ENCODE measurements around the gene CARD16. TPM values are rescaled to one million over a fixed set of nuclear protein-coding genes. Genes with fewer than 3 reads are reported as not detected.

Gene CARD16
- total and polyA plus RNA-seq, 2 experiments from 2014 or later = 11.9 to 19.6 TPM

DNA sequence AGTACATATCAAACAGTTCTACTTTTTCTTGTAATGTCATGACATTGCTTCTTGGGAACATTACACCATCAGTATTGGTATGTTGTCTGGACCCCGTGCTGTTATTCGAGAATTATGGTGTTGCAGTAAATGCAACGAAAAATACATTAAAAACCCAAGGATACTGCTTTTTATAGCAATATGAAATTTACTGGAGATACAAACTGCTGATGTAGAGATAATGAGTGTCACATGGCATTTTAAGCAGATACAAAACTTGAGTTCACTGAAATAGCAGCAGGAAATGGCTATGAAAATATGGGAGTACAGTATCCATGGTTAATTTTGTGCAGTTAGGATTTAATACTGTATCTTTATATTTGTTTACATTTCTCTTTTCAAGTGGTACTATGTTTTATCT is 7.4 kb upstream of the CARD16 start:
- no peaks in the 10 kb centered on the region for H3K36me3 ChIP-seq (replicated peaks; ENCODE audit: insufficient read depth, low read depth)
- no peak overlapping the region for H3K4me3 ChIP-seq
- H2AFZ ChIP-seq = no peak overlapping the region
- no peak for TF ChIP-seq EZH2phosphoT487 (IDR thresholded peaks at IDR 0.05; ENCODE audit: low read depth, severe bottlenecking, unreplicated experiment)
- TF ChIP-seq EZH2 (IDR thresholded peaks at IDR 0.05; ENCODE audit: borderline replicate concordance) = no peak
- TF ChIP-seq, protein P1, sequence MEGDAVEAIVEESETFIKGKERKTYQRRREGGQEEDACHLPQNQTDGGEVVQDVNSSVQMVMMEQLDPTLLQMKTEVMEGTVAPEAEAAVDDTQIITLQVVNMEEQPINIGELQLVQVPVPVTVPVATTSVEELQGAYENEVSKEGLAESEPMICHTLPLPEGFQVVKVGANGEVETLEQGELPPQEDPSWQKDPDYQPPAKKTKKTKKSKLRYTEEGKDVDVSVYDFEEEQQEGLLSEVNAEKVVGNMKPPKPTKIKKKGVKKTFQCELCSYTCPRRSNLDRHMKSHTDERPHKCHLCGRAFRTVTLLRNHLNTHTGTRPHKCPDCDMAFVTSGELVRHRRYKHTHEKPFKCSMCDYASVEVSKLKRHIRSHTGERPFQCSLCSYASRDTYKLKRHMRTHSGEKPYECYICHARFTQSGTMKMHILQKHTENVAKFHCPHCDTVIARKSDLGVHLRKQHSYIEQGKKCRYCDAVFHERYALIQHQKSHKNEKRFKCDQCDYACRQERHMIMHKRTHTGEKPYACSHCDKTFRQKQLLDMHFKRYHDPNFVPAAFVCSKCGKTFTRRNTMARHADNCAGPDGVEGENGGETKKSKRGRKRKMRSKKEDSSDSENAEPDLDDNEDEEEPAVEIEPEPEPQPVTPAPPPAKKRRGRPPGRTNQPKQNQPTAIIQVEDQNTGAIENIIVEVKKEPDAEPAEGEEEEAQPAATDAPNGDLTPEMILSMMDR (IDR thresholded peaks at IDR 0.05; ENCODE audit: poor library complexity) = no peak
- H3K4me2 ChIP-seq = no peak overlapping the region
- H3K4me1 ChIP-seq (ENCODE audit: insufficient read depth) = peaks cover 2% of the 10 kb centered on the region
- no peaks in the 10 kb centered on the region for H3K27me3 ChIP-seq
- H3K27ac ChIP-seq = no peak overlapping the region
- H3K79me2 ChIP-seq = no peaks in the 10 kb centered on the region
- no peak for DNase-seq (ENCODE audit: low spot score)
- 74% methylated on average over 3 of the region's 3 CpGs for WGBS (ENCODE audit: low lambda C conversion rate, missing lambda C conversion rate)
- no peaks in the 10 kb centered on the region for H4K20me1 ChIP-seq (ENCODE audit: insufficient read depth, poor library complexity, severe bottlenecking)
- H3K9me2 ChIP-seq (replicated peaks; ENCODE audit: insufficient read depth) = no peaks in the 10 kb centered on the region
- H3K9me3 ChIP-seq (ENCODE audit: low read depth) = no peaks in the 10 kb centered on the region

DNA sequence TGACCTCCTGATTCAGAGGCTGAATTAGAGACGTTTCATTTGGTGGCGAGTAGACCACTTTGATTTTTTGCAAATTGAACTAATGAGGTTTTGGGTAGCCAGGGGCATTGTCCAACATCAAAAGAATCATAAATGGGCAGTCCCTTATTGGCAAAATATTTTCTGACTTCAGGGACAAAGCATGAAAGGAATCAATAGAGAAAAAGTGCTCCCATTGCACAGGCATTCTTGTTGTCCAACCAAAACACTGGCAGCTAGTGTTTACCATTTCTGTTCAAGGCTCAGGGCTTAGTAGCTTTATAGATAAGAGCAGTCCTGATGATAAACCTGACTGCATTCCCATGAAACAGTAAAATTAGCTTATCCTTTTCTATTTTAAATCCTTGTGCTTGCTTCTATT is 6.4 kb upstream of the CARD16 start:
- Histone ChIP-seq H3K79me2 (no peaks in the 10 kb centered on the region), H3K4me1 (ENCODE audit: insufficient read depth) (peaks cover 7% of the 10 kb centered on the region), H3K27me3 (no peaks in the 10 kb centered on the region), H3K27ac (no peak overlapping the region), H3K4me3 (no peak overlapping the region), H2AFZ (no peak overlapping the region), H3K36me3 (replicated peaks; ENCODE audit: insufficient read depth, low read depth) (no peaks in the 10 kb centered on the region), H4K20me1 (ENCODE audit: insufficient read depth, poor library complexity, severe bottlenecking) (no peaks in the 10 kb centered on the region), H3K9me3 (ENCODE audit: low read depth) (no peaks in the 10 kb centered on the region), H3K4me2 (no peak overlapping the region), H3K9me2 (replicated peaks; ENCODE audit: insufficient read depth) (no peaks in the 10 kb centered on the region)
- WGBS (ENCODE audit: low lambda C conversion rate, missing lambda C conversion rate) = 68% methylated on average over 2 of the region's 2 CpGs
- TF ChIP-seq EZH2phosphoT487 (IDR thresholded peaks at IDR 0.05; ENCODE audit: low read depth, severe bottlenecking, unreplicated experiment) (no peak), EZH2 (IDR thresholded peaks at IDR 0.05; ENCODE audit: borderline replicate concordance) (no peak)
- TF ChIP-seq, protein P1 (IDR thresholded peaks at IDR 0.05; ENCODE audit: poor library complexity) = no peak
- no peak for DNase-seq (ENCODE audit: low spot score)

DNA sequence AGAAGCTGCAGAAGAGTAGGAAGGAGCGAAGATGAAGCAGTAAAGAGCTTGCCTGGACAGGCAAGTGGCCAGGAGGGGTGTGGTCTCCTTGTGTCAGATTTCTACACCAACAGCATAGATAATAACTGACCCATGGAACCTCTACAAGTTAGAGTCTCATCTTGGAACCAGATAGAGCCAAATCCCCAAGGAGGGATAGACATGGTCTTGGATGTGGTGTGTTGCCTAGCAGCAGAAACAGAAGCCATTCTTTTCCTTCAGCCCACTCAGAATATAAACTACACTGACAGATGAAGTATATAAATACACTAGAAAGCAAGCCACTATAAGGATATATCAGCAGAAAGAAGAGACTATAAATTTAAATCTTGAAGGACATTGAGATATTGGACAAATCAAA is 4.3 kb upstream of the CARD16 start:
- 94% methylated on average over 1 of the region's 1 CpG for WGBS (ENCODE audit: low lambda C conversion rate, missing lambda C conversion rate)
- H4K20me1 ChIP-seq (ENCODE audit: insufficient read depth, poor library complexity, severe bottlenecking) = no peaks in the 10 kb centered on the region
- H3K9me3 ChIP-seq (ENCODE audit: low read depth) = no peaks in the 10 kb centered on the region
- peaks cover 9% of the 10 kb centered on the region for H3K4me1 ChIP-seq (ENCODE audit: insufficient read depth)
- H3K27ac ChIP-seq = no peak overlapping the region
- no peaks in the 10 kb centered on the region for H3K27me3 ChIP-seq
- no peak overlapping the region for H2AFZ ChIP-seq
- H3K36me3 ChIP-seq (replicated peaks; ENCODE audit: insufficient read depth, low read depth) = no peaks in the 10 kb centered on the region
- no peak overlapping the region for H3K4me2 ChIP-seq
- TF ChIP-seq EZH2phosphoT487 (IDR thresholded peaks at IDR 0.05; ENCODE audit: low read depth, severe bottlenecking, unreplicated experiment) (no peak), EZH2 (IDR thresholded peaks at IDR 0.05; ENCODE audit: borderline replicate concordance) (no peak)
- TF ChIP-seq, protein P1 (IDR thresholded peaks at IDR 0.05; ENCODE audit: poor library complexity) = no peak
- no peaks in the 10 kb centered on the region for H3K79me2 ChIP-seq
- no peak for DNase-seq (ENCODE audit: low spot score)
- H3K9me2 ChIP-seq (replicated peaks; ENCODE audit: insufficient read depth) = no peaks in the 10 kb centered on the region
- H3K4me3 ChIP-seq = no peak overlapping the region

Data from hepatocyte (in vitro differentiated cells).